K562 (cell line): ENCODE measurements around the gene SOX4. TPM values are rescaled to one million over a fixed set of nuclear protein-coding genes. Genes with fewer than 3 reads are reported as not detected.

Experiments
- ATAC-seq: fragments of 200-7000 bp; cut with Tn5 transposase; 3 replicates; pipeline ENCODE4 v1.9.1; 2020; ENCODE audit warnings: moderate library complexity
- BruUV-seq: library from RNA; stranded (reverse); fragments of 400-500 nt; replicated peaks from 2 replicates; lab custom pipeline; 2021; lab: Mats Ljungman, UMichigan
- CTCF ChIA-PET: fragments of 300-600 bp; formaldehyde crosslinking; extraction: SDS; loops from one replicate; lab custom pipeline; 2021; ENCODE audit warnings: low intra/inter-chr PET ratio; lab: Yijun Ruan, JAX
- POLR2A ChIA-PET: fragments of 300-600, 350-650 bp; sonication (Branson Sonifier 250); formaldehyde crosslinking; extraction: SDS; loops from one replicate; lab custom pipeline; 2021; ENCODE audit warnings: antibody characterized with exemption, inconsistent platforms; lab: Yijun Ruan, JAX
- DNase-seq, 4 experiments: peaks; one replicate each; pipeline versions ENCODE4 v3.0.0 to v3.0.0-alpha.2; 2011 to 2018; ENCODE audit warnings: low spot score in 3 of 4, mixed read lengths in 3 of 4; ENCODE audit errors: extremely low read depth in 1 of 4
- FAIRE-seq: peaks from 2 replicates; lab custom pipeline; 2011; peaks lifted over from hg19 to GRCh38; lab: Jason Lieb, UNC
- H2AFZ ChIP-seq: 2 replicates; pipeline ENCODE4 v1.6.0; 2011; ENCODE audit warnings: low read depth, low read length, control low read depth, inconsistent platforms
- H3K27ac ChIP-seq: fragments of 200-600 bp; 3 replicates; pipeline ENCODE4 v1.8.0; 2011; ENCODE audit warnings: low read depth, mild to moderate bottlenecking, control low read depth, inconsistent platforms, low read length, moderate library complexity, mixed read lengths; ENCODE audit errors: extremely low read depth
- H3K27me3 ChIP-seq, 2 experiments: fragments of 300-600 bp in 1 of 2; 2 replicates in 1 of 2; 3 replicates in 1 of 2; pipeline versions ENCODE4 v1.6.0 to v1.8.0; 2011; ENCODE audit warnings: inconsistent platforms in 2 of 2, low read length in 2 of 2, mild to moderate bottlenecking in 1 of 2, mixed read lengths in 1 of 2, moderate library complexity in 1 of 2; ENCODE audit not compliant: control insufficient read depth in 2 of 2, insufficient read depth in 2 of 2
- H3K36me3 ChIP-seq: fragments of 300-600 bp; 3 replicates; pipeline ENCODE4 v1.8.0; 2011; ENCODE audit warnings: mild to moderate bottlenecking, low read length, inconsistent platforms; ENCODE audit not compliant: control insufficient read depth, insufficient read depth
- H3K4me1 ChIP-seq, 2 experiments: fragments of 200-600 bp in 1 of 2; replicated peaks in 1 of 2; 2 replicates in 1 of 2; 3 replicates in 1 of 2; pipeline versions ENCODE4 v1.5.1 to v1.8.0; 2011; ENCODE audit warnings: inconsistent platforms in 2 of 2, low read length in 2 of 2, mild to moderate bottlenecking in 1 of 2, mixed read lengths in 1 of 2, moderate library complexity in 1 of 2; ENCODE audit not compliant: control insufficient read depth in 2 of 2, insufficient read depth in 2 of 2
- H3K4me2 ChIP-seq: 2 replicates; pipeline ENCODE4 v1.6.1; 2011; ENCODE audit warnings: low read length, control low read depth, inconsistent platforms, mixed read lengths; ENCODE audit not compliant: insufficient read depth
- H3K4me3 ChIP-seq: fragments of 200-600 bp; sonication (generic), shearing (Covaris generic); 2 replicates; pipeline ENCODE4 v1.5.1; 2016; ENCODE audit warnings: control low read depth, inconsistent platforms
- H3K79me2 ChIP-seq: fragments of 200-600 bp; 3 replicates; pipeline ENCODE4 v1.8.0; 2011; ENCODE audit warnings: low read length, inconsistent platforms; ENCODE audit not compliant: control insufficient read depth, insufficient read depth
- H3K9ac ChIP-seq, 2 experiments: 2 replicates each; pipeline versions ENCODE4 v1.6.0 to v1.6.1; 2011; ENCODE audit warnings: low read depth in 2 of 2, low read length in 2 of 2, control low read depth in 1 of 2, inconsistent platforms in 1 of 2, mild to moderate bottlenecking in 1 of 2, mixed read lengths in 1 of 2; ENCODE audit not compliant: insufficient read depth in 1 of 2
- H3K9me1 ChIP-seq: one replicate; pipeline ENCODE4 v1.6.0; 2011; ENCODE audit warnings: inconsistent platforms, mild to moderate bottlenecking, low read length, moderate library complexity; ENCODE audit not compliant: control insufficient read depth, insufficient read depth
- H3K9me3 ChIP-seq: replicated peaks from 2 replicates; pipeline ENCODE4 v1.5.1; 2011; ENCODE audit warnings: low read depth, low read length, inconsistent platforms; ENCODE audit not compliant: control insufficient read depth, insufficient read depth
- H4K20me1 ChIP-seq: replicated peaks from 2 replicates; pipeline ENCODE4 v1.6.1; 2011; ENCODE audit warnings: low read length, inconsistent platforms, mixed read lengths; ENCODE audit not compliant: control insufficient read depth, insufficient read depth
- HDAC1 ChIP-seq, 2 experiments: fragments of 450-650 bp; IDR thresholded peaks; 2 replicates each; pipeline ENCODE4 v1.6.1; 2016 to 2017; ENCODE audit warnings: inconsistent platforms in 1 of 2, mild to moderate bottlenecking in 1 of 2, moderate library complexity in 1 of 2
- MAX ChIP-seq: sonication (generic); formaldehyde crosslinking; IDR thresholded peaks from 2 replicates; pipeline ENCODE4 v1.9.0; 2022; ENCODE audit warnings: mild to moderate bottlenecking, missing genetic modification reagents
- MYC ChIP-seq, 2 experiments: fragments of 250-450 bp in 1 of 2; sonication (Bioruptor Pico) in 1 of 2; IDR thresholded peaks; 2 replicates each; pipeline versions ENCODE4 v1.5.1 to v1.6.1; 2012 to 2021; ENCODE audit warnings: low read depth in 2 of 2, borderline replicate concordance in 1 of 2, improper control_type of control experiment in 1 of 2, low read length in 1 of 2, mild to moderate bottlenecking in 1 of 2, moderate library complexity in 1 of 2
- NFATC3 ChIP-seq: fragments of 450-650 bp; IDR thresholded peaks from 2 replicates; pipeline ENCODE4 v1.6.1; 2017; ENCODE audit warnings: mild to moderate bottlenecking
- NFE2L1 ChIP-seq: fragments of 450-650 bp; IDR thresholded peaks from 2 replicates; pipeline ENCODE4 v1.6.1; 2016; ENCODE audit warnings: missing genetic modification characterization, low read depth, mild to moderate bottlenecking, missing compliant biosample characterization, moderate library complexity, borderline replicate concordance
- PHB2 ChIP-seq: fragments of 450-650 bp; IDR thresholded peaks from 2 replicates; pipeline ENCODE4 v1.6.1; 2017; ENCODE audit warnings: low read depth
- RNF2 ChIP-seq: sonication (generic); IDR thresholded peaks from 2 replicates; pipeline ENCODE4 v1.6.1; 2016
- TGIF2 ChIP-seq: sonication (generic); formaldehyde crosslinking; IDR thresholded peaks from 2 replicates; pipeline ENCODE4 v1.8.1; 2022; ENCODE audit warnings: mild to moderate bottlenecking, missing genetic modification reagents, moderate library complexity
- XRCC3 ChIP-seq: fragments of 450-650 bp; IDR thresholded peaks from 2 replicates; pipeline ENCODE4 v1.6.1; 2017; ENCODE audit warnings: mild to moderate bottlenecking, moderate library complexity
- in situ Hi-C: fragments of 300-500 bp; cut with MboI; formaldehyde crosslinking; loops from 4 replicates; pipeline ENCODE4 v1.15.0; 2018; ENCODE audit warnings: inconsistent platforms, mixed read lengths
- intact Hi-C: fragments of 100-400 bp; cut with micrococcal nuclease; formaldehyde crosslinking; loops from 2 replicates; pipeline ENCODE4 v1.14.2; 2022
- polyA plus RNA-seq, 8 experiments: library from polyadenylated mRNA; depleted of rRNA in 4 of 8; stranded (reverse) in 5 of 8; unstranded in 3 of 8; fragments of >200 nt; fragmentation: Nextera tagmentation in 2 of 8; fragmentation: Illumina TruSeq in 1 of 8; extraction: Ambion mirVana in 2 of 8; extraction: Trizol in 1 of 8; gene quantifications; 2 replicates each; pipeline versions ENCODE4 v1.2.1 to v1.2.3, GENCODE V29; 2011 to 2014; ENCODE audit warnings: inconsistent platforms in 1 of 8, missing spikeins in 1 of 8
- total RNA-seq, 7 experiments: library from RNA; depleted of rRNA in 6 of 7; stranded (reverse); fragments of >200 nt in 6 of 7; fragmentation: Illumina TruSeq in 2 of 7; extraction: Trizol in 2 of 7; gene quantifications; 2 replicates each; pipeline versions ENCODE4 v1.2.1 to v1.2.3, GENCODE V29; 2011 to 2021; ENCODE audit warnings: low replicate concordance in 1 of 7

The SOX4 gene
- total and polyA plus RNA-seq, 9 of the 15 experiments (the other 6 are each of a cell fraction or from before 2014, with no cell fraction given) = 0.03 to 0.29 (median 0.04) TPM

DNA sequence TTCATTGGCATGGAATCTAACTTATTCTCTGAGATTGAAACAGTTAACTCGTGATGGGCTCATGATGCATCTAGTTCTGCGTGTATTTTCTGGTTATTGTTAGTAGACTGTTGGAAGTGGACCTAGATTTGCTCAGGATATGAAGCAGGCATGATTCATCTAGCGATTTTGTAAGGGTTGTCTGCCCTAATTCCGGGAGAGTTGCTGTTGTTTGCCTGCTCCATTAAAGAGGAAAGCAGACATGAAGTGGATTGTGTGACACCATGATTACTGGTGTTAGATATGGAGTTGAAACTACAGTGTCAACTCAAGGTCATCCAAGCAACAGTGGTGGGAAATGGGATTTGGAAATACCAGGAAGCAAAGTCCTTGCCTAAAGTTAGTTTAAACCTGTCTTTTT, 41.0 kb downstream of the SOX4 start (continued):
- TF ChIP-seq MAX (CRISPR knock-in tag) (no peak), NFE2L1 (tag) (no peak), XRCC3 (no peak), TGIF2 (no peak), HDAC1 (IDR thresholded peaks at IDR 0.05) (no peak), NFATC3 (no peak)

DNA sequence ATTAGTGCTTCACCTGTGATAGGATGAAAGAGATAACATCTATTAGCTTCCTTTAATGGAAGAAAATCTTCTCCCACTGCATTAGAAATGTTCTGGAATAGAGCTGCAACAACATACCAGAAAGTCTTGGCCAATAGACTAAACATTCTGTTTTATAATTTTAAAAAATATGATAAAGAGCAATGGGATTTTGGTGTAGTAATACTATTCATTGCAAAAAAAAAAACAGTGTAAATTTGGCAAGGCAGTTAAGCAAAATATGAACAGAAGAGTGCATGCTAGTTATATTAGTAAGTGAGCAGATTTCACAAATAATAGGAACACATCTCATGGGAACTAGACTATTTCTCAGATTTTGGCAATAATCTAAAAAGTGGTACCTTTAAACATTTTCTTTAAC, 43.3 kb downstream of the SOX4 start:
- no peak for FAIRE-seq
- POLR2A ChIA-PET = no interaction called here
- H3K9ac ChIP-seq = no peak overlapping the region
- peaks cover 0 to 7% of the 10 kb centered on the region in 2 experiments; a peak in 2 of 5 replicates for H3K27me3 ChIP-seq
- H2AFZ ChIP-seq = no peak overlapping the region
- intact Hi-C loops = no loop called here
- no peak overlapping the region for H3K27ac ChIP-seq
- no peaks in the 10 kb centered on the region for H4K20me1 ChIP-seq
- H3K79me2 ChIP-seq = no peaks in the 10 kb centered on the region
- no peak overlapping the region for H3K4me3 ChIP-seq
- H3K9me3 ChIP-seq = no peaks in the 10 kb centered on the region
- TF ChIP-seq MYC (IDR thresholded peaks at IDR 0.05; ENCODE audit: low read depth, low read length) (no peak), MYC (CRISPR knock-in tag; IDR thresholded peaks at IDR 0.05; ENCODE audit: borderline replicate concordance, low read depth) (no peak), RNF2 (no peak), PHB2 (no peak)
- ATAC-seq = no peak
- H3K4me1 ChIP-seq = no peaks in the 10 kb centered on the region
- CTCF ChIA-PET = no interaction called here
- DNase-seq = no peak
- H3K4me2 ChIP-seq = no peak overlapping the region
- H3K9me1 ChIP-seq = no peaks in the 10 kb centered on the region
- in situ Hi-C loops = no loop called here
- no peaks in the 10 kb centered on the region for H3K36me3 ChIP-seq
- BruUV-seq = no TSS peak
